ENCODE data around the gene MYOG. TPM values are rescaled to one million over a fixed set of nuclear protein-coding genes. Genes with fewer than 3 reads are reported as not detected.

Gene MYOG
- total RNA-seq, 1 donor from 2014 or later: not detected

DNA sequence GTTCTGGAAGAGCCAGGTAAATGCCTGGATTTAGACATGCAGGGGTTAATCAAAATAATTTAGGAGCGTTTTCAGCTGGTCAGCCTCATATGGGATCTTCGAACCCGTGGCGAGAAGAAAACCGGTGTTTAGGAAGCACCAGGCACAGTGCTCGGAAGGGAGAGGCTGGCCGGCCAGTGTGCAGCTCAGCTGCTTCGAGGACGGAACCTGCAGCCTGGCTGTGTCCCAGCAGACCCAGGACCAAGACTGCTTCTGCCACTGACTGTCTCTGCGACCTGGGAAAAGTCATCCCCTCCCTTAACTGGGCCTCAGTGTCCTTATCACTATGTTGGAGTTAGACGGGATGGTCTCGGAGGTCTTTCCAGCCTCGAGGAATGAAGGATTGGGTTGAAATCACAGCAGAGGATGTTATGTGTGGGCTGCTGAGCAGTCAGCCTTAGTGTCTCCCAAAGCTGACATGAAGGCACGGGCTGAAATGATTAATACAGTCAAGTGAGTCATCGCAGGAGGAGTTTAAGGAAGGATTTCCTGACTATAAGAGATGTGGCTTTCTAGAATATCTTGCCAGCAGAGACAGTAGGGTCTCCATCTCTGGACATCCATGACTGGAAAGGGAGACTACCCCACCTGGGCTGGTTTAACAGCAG lies 38.7 kb downstream of the MYOG start:
- no peak for DNase-seq (ENCODE audit: low read depth, low spot score)

DNA sequence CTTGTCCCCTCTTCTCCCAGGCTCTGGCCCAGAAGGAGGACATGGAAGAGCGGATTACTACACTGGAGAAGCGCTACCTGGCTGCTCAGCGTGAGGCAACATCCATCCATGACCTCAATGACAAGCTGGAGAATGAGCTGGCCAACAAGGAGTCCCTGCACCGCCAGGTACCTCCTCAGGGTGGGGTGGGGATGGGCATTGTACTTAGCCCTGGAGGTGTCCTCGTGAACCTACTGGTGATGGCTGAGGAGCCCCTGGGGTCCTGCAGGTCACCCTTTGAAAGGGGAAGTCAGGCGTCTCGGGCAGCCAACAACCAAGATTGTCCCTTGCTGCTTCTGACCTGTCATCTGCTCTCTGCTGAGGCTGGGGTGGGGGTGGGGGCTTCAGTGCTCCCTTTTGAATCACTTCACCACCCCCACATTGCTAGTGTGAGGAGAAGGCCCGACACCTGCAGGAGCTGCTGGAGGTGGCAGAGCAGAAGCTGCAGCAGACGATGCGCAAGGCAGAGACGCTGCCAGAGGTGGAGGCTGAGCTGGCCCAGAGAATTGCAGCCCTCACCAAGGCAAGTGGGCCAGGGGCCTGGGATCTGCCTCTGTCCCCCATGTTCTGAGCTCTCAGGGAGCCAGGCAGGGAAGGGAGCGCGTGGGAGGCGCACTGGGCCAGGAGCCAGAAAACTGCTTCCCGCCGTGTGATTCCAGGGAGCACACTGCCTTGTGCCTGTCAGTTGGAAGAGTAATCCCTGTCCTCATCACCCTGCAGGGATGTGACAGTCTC lies 39.8 kb downstream of the MYOG start:
- no peak for DNase-seq (ENCODE audit: low read depth, low spot score)

DNA sequence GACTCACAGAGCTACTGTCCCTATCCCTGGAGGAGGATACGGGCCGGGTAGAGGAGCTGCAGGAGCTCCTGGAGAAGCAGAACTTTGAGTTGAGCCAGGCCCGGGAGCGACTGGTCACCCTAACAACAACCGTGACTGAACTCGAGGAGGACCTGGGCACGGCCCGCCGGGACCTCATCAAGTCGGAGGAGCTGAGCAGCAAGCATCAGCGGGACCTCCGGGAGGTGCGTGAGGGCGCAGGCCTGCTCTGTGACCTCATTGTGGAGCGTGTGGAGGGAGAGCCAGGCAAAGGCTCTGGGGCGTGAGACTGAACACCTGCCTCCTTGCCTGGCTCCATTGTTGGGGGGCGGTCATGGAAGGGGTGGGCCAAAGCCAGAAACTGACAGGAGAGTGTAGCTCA lies 40.5 kb downstream of the MYOG start:
- no peak for DNase-seq (ENCODE audit: low read depth, low spot score)

DNA sequence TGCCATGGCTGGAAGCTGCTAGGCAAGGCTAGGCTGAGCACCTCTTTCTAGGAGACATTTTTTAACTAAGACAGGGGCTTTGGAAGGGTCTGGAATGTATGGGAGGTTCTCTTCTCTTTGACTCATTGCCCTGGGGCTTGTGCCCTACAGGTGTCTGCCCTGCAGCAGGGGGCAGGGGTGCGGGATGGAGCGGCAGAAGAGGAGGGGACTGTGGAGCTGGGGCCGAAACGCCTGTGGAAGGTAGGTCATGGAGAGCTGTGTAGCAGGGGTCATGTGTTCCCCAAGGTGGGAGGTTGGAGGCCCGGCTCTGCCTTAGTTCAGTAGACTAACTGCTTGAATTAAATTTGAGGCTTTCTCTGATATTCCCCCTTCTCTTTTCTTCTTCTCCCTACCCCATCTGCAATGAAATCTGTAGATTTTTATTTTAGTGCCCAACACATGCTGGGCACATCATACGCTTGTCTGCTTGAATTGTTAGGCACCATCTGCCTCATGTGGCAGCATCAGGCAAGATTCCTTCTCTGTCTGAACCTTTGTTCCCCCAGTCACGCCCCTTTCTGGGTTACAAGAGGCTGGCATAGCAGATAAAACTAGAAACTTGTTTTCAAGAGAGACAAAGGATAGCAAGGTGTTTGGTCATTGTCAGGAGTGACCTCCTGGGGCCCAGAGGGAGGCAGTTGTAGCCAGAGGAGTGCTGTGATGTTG lies 41.1 kb downstream of the MYOG start:
- no peak for DNase-seq (ENCODE audit: low read depth, low spot score)

DNA sequence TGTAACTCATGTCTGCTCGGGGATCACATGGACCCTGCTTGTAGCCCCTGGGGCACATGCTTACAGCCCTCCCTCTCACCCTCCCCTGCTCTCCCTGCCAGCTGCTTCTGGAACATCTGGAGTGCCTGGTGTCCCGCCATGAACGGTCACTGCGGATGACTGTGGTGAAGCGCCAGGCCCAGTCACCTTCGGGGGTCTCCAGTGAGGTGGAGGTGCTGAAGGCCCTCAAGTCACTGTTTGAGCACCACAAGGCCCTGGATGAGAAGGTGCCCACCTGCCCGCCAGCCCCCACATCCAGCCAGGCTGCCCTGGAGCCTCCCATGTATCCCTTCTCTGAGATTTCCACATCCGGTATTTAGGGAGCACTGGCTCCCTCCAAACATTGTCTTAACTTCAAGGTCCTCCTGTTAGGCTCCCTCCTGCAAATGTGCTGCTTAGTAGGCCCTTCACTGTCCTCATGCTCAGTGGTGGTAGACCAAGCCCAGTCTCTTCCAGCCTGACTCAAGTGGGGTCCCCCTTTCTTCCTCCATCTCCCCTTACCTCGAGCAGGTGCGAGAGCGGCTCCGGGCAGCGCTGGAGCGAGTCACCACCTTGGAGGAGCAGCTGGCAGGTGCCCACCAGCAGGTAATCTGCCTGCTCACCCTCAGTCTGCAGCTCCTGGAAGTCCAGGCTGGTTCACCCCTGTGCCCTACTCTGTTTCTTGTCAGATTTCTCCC lies 41.8 kb downstream of the MYOG start:
- no peak for DNase-seq (ENCODE audit: low read depth, low spot score)

DNA sequence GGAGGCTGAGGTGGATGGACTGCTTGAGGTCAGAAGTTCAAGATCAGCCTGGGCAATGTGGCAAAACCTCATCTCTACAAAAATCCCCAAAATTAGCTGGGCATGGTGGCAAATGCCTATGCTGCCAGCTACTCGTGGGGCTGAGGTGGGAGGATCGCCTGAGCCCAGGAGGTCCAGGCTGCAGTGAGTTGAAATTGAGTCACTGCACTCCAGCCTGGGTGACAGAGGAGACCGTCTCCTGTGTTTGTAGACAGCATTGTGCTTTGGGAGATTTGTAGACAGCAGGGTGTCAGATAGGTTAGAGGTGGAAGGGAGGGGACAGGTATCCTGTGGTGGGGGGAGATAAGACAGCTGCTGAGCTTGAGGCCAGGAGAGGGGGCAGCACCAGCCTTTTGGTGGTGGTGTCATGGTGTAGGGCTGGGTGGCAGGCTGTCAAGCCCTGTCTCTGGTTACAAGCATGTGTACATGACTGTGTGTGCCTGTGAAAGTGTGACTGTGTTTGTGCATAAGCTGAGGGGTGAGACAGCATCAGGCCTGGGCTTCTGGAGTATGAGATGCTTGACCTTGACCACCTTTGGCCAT lies 44.4 kb downstream of the MYOG start:
- DNase-seq (ENCODE audit: low read depth, low spot score): no peak

DNA sequence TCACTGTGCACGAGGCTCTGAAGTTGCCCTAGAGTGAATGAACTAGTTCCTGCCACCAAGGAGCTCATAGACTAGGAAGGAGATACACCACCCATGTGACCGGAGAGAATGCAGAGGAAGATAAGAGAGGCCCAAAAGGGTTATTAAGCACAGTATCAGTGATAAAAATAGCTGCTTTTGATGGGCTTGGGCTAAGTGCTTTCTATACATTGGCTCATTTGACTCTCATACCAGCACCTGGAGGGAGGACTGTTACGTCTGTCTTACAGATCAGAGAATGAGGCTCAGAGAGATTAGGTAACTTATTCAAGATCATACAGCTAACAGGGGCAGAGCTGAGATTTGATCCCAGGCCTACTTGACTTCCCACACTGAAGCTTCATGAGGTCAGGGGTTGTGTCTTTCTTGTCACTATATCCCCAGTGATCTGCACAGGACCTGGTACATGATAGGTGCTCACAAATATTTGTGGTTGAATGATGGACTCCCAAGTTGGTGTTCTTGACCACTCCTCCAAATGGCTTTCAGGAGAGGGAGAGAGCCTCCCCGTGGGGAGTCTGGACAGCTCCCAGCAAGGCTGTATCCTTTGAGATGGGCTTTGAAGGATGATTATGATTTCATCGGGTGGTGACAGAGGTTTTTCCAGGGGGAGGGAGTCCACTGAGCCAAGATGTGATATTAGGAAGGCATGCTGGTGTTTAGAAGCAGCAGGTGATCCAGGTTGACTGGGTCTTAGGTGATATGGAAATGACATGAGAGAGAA lies 45.1 kb downstream of the MYOG start:
- no peak for DNase-seq (ENCODE audit: low read depth, low spot score)

DNA sequence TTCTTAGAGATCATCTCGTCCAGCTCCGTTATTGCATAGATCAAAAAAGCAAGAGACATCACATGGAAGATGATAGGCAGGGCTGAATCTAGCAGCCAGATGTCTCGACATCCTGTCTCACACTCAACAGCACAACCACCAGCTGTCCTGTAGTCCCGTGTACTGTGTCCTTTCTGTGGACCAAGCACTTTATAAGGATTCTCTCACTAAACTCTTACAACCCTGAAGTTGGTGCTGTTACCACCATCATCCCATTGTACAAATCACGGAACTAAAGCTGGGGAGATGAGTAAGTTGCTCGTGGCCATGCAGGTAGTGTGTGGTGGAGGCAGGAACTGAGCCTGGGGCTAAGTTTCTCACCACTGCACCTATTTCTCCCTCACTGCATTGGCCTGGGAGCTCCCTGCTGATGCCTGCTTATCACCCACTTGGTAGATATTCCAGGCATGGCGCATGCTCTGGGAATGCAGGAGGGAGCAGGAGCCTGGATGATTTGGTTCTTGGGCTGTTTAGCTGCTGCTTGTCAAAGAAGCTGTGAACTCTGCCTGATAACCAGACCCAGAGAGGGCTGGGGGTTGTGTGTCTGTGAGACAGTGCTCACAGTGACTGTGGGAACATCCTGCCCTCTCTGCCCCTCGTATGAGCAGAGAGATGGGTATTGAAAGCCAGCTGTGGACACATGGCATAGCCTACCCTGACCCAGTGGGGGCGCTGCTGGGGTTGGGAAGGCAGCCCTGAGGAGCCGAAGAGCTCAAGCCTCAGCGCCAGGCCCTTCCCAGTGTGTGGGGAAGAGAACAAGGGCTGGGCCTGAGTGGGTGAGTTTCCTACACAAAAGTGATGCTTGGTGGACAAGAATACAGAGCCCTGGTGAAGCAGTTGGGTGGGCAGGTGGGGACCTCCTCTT lies 46.0 kb downstream of the MYOG start:
- no peak for DNase-seq (ENCODE audit: low read depth, low spot score)

DNA sequence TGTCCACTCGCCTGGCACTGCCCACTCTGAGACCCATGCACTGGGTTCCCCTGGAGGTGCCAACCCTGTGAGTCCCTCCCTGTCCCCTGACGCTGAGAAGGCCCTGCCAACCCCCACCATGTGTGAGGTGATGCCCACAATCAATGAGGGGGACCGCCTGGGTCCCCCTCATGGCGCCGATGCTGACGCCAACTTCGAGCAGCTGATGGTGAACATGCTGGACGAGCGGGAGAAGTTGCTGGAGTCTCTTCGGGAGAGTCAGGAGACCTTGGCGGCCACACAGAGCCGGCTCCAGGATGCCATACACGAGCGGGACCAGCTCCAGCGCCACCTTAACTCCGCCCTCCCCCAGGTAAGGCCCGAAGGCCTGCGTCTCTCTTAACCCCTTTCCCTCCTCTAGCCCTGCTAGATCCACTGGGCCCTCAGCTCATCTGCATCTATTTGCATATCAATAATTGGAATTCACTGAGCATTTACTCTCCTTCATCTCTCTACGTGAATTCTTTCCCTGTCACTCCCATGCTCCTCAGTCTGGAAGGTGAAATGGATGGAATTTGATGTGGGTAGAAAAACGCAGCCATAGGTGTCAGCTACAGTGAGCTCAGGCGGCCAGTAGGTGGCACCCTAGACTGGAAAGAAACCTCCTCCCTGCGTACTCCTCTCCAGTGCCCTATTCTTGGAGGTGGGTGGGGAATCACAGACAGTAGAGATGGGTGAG lies 46.8 kb downstream of the MYOG start:
- DNase-seq (ENCODE audit: low read depth, low spot score): no peak

DNA sequence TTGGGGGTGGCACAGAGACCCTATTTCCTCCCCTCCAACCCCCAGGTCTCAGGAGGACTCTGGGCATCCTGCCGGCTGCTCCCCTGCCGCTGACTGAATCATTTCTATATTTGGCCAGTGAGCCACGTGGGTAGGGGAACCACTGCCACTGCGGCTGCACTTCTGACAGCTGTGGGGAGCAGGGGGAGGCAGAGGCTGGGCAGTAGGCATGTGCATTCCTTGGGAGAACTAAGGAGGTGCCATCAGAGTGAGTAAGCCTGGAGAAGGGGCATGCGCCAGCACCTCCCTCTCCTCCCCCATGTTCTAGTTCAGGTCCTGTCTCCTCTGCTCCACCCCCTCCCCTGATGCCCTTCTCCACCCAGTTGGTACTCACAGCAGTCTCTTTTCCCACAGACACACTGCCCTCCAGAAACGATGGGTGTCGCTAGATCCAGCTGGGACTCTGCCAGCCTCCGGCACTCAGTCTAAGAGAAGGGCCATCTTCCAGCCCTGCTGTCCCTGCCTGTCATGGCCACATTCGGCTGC lies 47.5 kb downstream of the MYOG start:
- DNase-seq (ENCODE audit: low read depth, low spot score): no peak

DNA sequence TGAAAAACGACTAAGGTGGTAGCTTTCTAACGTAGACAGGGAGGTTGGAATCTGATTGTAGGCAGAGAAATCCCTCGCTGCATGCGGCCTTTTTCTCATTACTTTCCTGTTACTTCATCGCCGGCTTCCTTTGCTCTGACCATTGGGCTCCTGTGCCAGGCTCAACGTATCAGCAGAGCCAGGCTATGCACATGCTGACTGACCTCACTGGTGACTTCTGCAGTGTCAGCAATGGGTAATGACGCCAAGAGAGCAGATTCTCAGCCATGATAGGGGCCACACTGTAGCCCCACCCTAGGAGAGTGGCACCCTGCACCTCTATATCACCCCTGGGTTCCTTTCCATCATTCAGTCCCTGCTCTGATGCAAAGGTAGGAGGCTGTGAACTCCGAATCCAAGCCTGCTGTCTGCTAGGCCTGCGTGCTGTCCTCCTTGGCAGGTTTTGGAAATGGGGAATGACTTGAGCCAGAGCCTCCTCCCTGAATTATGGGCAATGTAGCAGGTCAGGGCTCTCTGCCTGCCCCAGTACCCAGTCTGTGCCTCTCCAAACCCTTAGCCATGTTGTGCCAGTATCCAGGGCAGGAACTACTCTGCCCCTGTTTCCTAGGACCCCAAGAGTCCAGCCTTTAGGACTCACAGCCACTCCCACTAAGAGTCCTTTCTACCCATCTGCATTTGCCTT lies 48.2 kb downstream of the MYOG start:
- DNase-seq (ENCODE audit: low read depth, low spot score): no peak

DNA sequence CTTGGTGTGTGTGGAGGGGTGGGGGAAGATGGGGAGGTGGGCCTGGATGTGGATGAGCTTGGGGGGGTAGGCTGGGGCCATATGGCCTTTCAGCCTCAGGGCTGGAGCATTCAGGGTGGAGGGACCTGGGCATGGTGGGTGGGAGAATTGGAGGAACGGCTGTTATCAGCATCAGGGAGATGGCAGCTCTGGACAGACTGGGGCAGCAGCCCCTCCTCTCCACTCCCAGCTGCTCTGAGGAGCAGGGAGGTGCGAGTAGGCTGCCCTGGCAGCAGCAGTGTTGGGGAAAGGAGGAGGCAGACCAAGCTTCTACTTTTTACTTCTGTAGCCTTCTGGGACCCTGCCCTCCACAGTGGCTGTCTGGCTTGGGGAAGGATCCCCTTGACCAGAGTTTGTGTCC lies 49.3 kb downstream of the MYOG start:
- no peak for DNase-seq (ENCODE audit: low read depth, low spot score)

DNA sequence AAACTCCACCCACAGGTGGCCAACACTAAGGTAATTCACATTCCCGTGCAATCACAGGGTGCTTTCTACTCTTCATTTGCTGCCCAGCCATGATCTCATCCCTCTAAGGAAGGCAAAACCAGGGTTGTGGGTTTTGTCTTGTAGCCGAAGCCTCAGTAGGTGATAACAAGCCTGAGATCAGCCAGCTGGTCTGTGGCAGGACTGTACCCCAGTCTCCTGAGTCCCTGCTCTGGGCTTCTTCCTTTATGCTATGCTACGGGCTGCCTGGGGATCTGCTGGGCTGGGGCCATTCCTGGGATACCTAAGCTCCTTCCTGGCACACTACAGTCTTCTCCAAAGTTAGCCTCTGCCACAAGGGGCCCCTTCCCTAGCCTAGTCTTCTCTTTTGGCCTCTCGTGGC lies 49.7 kb downstream of the MYOG start:
- DNase-seq (ENCODE audit: low read depth, low spot score): no peak

DNA sequence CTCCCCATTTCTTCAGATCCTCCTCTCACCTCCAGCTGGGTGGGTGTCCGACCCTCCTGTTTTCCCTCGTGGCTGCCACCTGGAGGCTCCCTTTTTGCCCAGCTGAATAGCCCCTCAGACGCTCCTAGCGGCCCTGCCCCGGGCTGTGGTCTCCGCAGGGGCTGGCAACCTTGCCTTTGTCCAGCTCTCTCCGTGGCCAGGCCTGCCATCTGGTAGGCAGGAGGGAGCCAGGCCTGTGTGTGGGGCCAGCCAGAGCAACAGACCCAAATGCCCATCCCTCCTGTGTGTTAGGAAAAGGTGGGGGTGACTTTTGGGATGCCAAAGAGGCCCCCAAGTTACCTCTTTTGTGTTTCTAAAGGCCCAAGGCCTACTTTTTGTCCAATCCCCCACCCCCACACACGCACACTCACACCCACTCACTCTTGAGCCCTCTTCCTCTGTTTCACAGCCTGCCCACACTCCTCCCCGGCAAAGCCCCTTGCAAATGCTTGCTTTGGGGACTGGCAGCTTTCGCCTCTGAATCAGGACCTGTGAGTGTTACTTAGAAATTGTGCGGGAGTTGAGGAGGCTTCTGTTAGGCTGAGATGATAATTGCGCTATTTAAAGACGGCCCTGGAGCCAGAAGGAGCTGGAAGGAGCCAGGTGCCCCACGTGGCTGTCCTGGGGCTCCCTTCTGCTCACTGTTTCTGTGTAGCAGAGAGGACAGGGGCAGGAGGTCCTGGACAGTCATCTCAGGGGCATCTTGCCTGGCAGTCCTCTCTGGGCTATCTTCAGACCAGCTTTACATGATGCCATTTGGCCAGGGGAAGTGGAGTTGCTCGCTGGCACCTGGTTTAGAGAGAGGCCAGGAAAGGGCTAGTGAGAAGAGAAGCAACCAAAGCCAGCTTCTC lies 50.5 kb downstream of the MYOG start:
- DNase-seq (ENCODE audit: low read depth, low spot score): no peak

DNA sequence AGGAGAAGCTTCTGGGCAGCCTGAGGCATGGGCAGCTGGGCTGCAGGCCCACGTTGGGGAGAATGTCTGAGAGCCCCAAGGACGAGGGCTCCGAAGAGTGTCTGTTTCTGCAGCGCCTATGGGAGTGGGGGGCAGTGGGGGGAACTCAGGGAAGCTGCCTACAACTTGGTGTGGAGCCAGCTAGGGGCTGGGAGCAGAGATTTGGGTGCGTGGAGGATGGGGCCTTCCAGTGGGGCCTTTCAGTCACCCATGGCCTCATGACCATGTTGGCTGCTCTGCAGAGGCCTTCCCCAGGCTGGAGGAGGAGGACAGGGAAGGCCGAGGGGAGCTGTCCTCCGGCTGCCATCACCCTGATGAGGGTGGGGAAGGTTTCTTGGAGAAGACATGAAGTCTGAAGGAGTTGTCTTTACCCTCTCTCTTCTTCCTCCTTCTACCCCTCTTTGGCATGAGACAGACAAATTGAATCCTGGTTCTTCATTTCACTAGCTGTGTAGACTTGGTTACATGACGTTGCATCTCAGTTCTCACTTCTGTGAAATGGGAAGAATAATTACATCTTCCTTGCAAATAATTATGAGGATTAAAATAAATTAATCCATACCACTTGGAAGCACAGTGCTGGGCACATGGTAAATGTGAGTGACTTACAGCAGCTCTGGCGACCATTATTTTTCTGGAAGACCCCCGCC lies 51.2 kb downstream of the MYOG start:
- no peak for DNase-seq (ENCODE audit: low read depth, low spot score)

DNA sequence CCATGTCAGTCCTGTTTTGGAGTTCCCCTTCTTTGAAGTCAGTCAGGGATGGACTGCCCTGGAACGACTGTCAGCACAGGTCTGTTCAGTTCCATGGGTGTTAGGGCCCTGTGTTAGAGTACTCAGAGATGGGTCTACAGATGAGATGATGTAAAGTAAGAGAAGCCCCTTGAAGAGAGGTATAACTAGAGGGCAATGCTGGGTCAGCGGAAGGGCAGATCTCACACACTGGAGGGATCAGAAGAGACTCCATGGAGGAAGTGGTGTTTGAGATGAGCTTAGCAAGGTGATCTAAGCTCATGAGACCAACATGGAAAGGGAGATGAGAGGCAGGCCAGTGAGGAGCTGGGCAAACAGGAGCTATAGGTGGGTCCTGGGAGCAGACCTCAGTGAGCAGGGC lies 51.9 kb downstream of the MYOG start:
- DNase-seq (ENCODE audit: low read depth, low spot score): no peak

DNA sequence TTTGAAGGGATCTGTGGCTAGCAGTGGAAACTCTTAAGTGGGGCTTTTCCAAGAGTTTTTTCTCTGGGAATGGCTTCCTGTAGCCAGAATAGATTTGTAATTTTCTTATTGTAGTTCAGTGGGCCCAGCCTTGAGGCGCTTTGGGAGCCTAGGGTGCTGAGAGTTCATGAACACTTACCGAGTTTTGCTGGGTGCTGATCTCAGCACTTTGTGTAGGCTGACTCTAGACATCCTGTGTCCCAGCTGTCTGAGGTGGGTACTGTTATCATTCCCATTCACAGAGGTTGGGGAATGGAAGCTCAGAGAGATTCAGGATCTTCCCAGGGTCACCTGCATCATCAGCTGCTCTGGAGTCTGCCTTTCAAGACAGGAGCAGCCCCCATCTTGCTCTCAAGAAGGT lies 52.5 kb downstream of the MYOG start:
- no peak for DNase-seq (ENCODE audit: low read depth, low spot score)

Data from pulmonary artery endothelial cell (primary cell).